ENCODE data around the gene MDM2. TPM values are rescaled to one million over a fixed set of nuclear protein-coding genes. Genes with fewer than 3 reads are reported as not detected.

MDM2 gene
- total and polyA plus RNA-seq, 10 donors: 41.5 to 248 (median 111) TPM

- Histone ChIP-seq H3K9me3 (no peaks in the 10 kb centered on the region), H3K4me1 (peaks cover 0 to 5% (median 0%) of the 10 kb centered on the region in 6 donors), H3K36me3 (peaks cover 6 to 90% (median 51%) of the 10 kb centered on the region in 6 donors), H3K27me3 (replicated peaks in 1 of 7) (no peaks in the 10 kb centered on the region), H3K27ac (no peak overlapping the region), H3K4me3 (no peak overlapping the region)
- TF ChIP-seq POLR2AphosphoS5 (IDR thresholded peaks at IDR 0.05) (no peak), CTCF (IDR thresholded peaks at IDR 0.05 in 8 of 11, conservative IDR thresholded peaks at IDR 0.05 in 3 of 11) (no peak), POLR2A (IDR thresholded peaks at IDR 0.05) (no peak)
- WGBS, 5 donors: 85 to 96% (median 90%) methylated on average over 3 of the region's 3 CpGs
- intact Hi-C loops (cut with DNase I; ENCODE audit: low total_unique reads): loop anchor here (10.0 kb wide), 1 partner anchor 423 kb away; no protein-coding TSS in a partner anchor
- no peak for DNase-seq
These were observed 34.1 kb downstream of the MDM2 start for GRCh38 chr12:68842123-68842522.

GRCh38 chr12:68842784-68843567 lies 35.0 kb downstream of the MDM2 start:
- TF ChIP-seq POLR2AphosphoS5 (IDR thresholded peaks at IDR 0.05) (no peak), CTCF (IDR thresholded peaks at IDR 0.05 in 8 of 11, conservative IDR thresholded peaks at IDR 0.05 in 3 of 11) (no peak), POLR2A (IDR thresholded peaks at IDR 0.05) (no peak)
- DNase-seq: no peak
- Histone ChIP-seq H3K9me3 (no peaks in the 10 kb centered on the region), H3K36me3 (peaks cover 6 to 81% (median 43%) of the 10 kb centered on the region in 6 donors), H3K27ac (no peak overlapping the region), H3K4me3 (no peak overlapping the region), H3K27me3 (replicated peaks in 1 of 7) (no peaks in the 10 kb centered on the region), H3K4me1 (peaks cover 0 to 5% (median 0%) of the 10 kb centered on the region in 6 donors)
- intact Hi-C loops (cut with DNase I; ENCODE audit: low total_unique reads): loop anchor here (10.0 kb wide), 1 partner anchor 422 kb away; no protein-coding TSS in a partner anchor
- 66 to 84% (median 77%) methylated on average over 2 of the region's 2 CpGs for WGBS, 5 donors

- intact Hi-C loops (cut with DNase I; ENCODE audit: low total_unique reads): loop anchor here (10.0 kb wide), 1 partner anchor 420 kb away; no protein-coding TSS in a partner anchor
- 92 to 98% (median 95%) methylated on average over 4 of the region's 4 CpGs for WGBS, 5 donors
- Histone ChIP-seq H3K27ac (no peak overlapping the region), H3K4me1 (peaks cover 0 to 5% (median 0%) of the 10 kb centered on the region in 6 donors), H3K9me3 (no peaks in the 10 kb centered on the region), H3K27me3 (replicated peaks in 1 of 7) (no peaks in the 10 kb centered on the region), H3K4me3 (no peak overlapping the region), H3K36me3 (peaks cover 2 to 67% (median 34%) of the 10 kb centered on the region in 6 donors)
- DNase-seq: no peak
- TF ChIP-seq POLR2AphosphoS5 (IDR thresholded peaks at IDR 0.05) (peak in 1 of 3 donors; percentile 45), POLR2A (IDR thresholded peaks at IDR 0.05) (no peak)
These were observed 36.4 kb downstream of the MDM2 start for GRCh38 chr12:68844318-68844745.

DNA sequence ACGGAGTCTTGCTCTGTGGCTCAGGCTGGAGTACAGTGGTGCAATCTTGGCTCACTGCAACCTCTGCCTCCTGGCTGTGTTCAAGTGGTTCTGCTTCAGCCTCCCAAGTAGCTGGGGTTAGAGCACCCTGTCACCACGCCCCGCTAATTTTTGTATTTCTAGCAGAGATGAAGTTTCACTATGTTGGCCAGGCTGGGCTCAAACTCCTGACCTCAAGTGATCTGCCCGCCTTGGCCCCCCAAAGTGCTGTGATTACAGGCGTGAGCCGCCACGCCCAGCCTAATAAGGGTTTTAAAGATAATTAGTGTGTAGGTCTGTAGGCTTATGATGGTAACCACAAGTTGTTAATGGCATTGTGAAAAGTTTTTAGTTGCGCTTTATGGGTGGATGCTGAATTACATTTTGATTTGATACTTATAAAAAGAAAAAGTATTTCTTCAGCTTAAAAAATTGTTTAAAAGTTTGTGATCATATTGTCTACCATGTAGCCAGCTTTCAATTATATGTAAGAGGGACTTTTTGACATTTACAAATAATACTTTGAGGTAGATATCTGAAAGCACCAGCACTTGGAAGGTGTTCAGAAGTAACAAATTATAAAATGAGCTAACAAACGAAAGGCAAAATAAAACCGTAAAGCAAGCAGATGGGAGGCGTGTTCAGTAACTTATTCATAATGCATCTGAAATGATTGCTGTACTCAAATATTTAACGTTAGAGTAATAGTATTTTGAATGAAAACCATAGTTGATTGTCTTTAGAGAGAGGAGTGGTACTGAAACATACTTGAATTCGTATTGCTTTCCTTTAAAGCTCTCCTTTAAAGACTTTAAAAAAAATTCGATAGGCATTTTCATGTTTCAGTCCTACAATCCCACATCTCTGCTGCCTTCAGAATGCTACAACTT lies 37.1 kb downstream of the MDM2 start:
- WGBS, 5 donors: 93 to 97% (median 94%) methylated on average over 14 of the region's 14 CpGs
- Histone ChIP-seq H3K4me1 (peaks cover 0 to 5% (median 0%) of the 10 kb centered on the region in 6 donors), H3K4me3 (no peak overlapping the region), H3K9me3 (no peaks in the 10 kb centered on the region), H3K27me3 (replicated peaks in 1 of 7) (no peaks in the 10 kb centered on the region), H3K27ac (no peak overlapping the region), H3K36me3 (peaks cover 0 to 60% (median 27%) of the 10 kb centered on the region in 6 donors)
- no peak for DNase-seq
- intact Hi-C loops (cut with DNase I; ENCODE audit: low total_unique reads): loop anchor here (10.0 kb wide), 1 partner anchor 420 kb away; no protein-coding TSS in a partner anchor
- TF ChIP-seq POLR2A (IDR thresholded peaks at IDR 0.05) (no peak), POLR2AphosphoS5 (IDR thresholded peaks at IDR 0.05) (peak in 2 of 3 donors; percentile 21 to 28)

Measured in spleen (tissue), 11 donors.